ENCODE measurements around the gene VPS54. TPM values are rescaled to one million over a fixed set of nuclear protein-coding genes. Genes with fewer than 3 reads are reported as not detected.

The VPS54 gene
- total RNA-seq, 1 experiment from 2014 or later: 14.8 TPM

DNA sequence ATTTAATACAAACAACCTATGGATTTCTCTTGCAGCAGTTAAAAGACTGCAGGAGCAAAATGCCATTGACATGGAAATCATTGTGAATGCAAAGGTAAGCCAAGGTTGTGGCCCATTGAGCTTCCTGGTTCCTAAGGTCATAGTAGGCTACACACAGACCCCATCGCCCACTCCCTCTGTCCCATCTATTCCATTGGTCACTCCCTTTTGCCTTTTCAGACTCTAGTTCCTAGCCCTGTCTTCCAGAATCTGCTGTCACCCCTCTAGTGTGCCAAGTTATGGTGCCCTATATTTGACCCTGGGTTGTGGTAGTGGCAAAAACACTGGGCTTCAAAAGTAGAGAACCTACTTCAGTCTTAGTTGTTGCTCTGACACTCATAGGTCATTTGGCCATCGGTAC, 132.8 kb downstream of the VPS54 start:
- DNase-seq (ENCODE audit: low read depth): no peak
- in situ Hi-C loops (cut with HindIII; ENCODE audit: low pct_unique_long_range_greater_than_20kb, low sequenced_read_pairs): no loop called here

DNA sequence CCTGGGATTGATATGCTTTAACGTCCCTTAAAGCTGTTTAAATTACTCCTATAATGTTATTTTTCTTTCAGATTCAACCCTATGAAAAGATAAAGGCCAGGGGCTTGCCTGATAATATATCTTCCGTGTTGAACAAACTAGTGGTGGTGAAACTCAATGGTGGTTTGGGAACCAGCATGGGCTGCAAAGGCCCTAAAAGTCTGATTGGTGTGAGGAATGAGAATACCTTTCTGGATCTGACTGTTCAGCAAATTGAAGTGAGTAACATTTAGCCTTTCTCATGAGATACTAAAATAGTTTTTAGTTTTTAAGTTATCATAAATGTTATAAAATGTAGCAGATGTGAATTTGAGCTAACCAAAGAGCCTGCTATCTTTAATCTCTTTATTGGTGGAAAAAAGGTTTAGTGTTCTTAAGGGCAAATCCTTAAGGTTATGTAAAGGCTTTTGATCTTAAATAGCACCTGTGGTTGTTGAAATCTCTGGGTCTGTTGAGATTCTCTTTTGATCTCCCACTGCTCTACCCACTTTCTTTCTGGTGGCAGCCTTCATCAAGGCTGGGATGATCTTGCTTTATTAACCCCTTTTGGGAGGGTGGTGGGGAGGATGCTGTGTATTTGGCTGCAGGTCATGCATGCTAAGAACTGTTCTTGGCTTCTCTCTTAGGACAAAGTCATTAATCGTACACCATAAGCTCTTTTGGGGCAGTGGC, 136.7 kb downstream of the VPS54 start:
- no peak for DNase-seq (ENCODE audit: low read depth)
- in situ Hi-C loops (cut with HindIII; ENCODE audit: low pct_unique_long_range_greater_than_20kb, low sequenced_read_pairs): no loop called here

DNA sequence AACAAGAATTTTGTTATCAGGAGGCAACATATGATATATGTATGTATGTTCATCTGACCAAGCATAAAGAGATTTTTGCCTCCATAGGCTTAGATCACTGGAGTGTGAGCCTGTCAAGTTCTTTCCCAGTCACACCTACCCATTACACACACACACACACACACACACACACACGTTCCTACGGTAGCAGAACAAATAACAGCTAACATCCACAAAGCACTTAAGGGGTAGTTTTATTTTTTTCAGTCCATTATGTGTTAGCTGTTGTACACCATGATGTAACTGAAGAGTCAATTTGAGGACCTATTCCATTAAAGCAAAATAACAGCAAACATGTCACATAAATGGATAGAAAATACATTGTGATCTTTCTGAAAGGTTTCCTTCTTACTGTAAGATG, 138.0 kb downstream of the VPS54 start:
- DNase-seq (ENCODE audit: low read depth): no peak
- in situ Hi-C loops (cut with HindIII; ENCODE audit: low pct_unique_long_range_greater_than_20kb, low sequenced_read_pairs): no loop called here

DNA sequence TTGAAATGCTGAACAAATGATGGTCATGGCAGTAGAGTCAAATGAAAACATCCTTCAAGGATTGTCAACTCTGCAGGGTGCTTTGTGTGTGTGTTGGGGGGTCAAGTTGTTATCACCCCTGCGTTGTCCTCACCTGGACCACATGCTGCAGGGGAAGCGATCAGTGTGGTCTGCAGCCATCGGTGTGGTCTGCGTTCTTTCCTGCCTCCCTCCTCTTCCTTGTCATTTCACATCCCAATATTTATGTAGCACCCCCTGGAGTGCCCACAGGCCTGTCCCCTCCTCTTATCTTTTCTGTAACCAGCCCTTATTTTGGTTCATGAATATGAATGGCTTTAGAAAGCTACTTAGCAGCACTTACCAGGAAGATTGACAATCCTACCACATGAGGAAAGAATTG, 138.6 kb downstream of the VPS54 start:
- in situ Hi-C loops (cut with HindIII; ENCODE audit: low pct_unique_long_range_greater_than_20kb, low sequenced_read_pairs): no loop called here
- DNase-seq (ENCODE audit: low read depth): no peak

DNA sequence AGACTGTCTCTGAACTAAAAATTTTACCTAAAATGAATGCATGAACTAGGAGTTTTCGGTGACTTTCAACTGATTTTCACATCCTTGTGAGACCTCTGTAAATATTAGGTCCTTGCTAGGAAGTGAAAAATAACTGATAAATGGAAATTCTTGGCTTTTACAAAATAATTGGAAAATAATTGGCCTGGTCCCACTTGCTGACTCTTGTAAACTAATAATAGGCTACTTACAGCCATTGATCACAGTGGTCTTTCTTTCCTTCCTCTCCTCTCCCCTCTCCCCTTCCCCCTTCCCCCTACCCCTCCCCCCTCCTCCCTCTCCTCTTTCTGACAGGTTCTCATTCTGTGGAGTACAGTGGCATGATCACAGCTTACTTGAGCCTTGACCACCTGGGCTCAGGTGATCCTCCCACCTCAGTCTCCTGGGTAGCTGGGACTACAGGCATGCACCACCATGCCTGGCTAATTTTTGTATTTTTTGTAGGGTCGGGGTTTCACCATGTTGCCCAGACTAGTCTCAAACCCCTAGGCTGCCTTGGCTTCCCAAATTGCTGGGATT, 139.3 kb downstream of the VPS54 start:
- DNase-seq (ENCODE audit: low read depth): no peak
- in situ Hi-C loops (cut with HindIII; ENCODE audit: low pct_unique_long_range_greater_than_20kb, low sequenced_read_pairs): no loop called here

DNA sequence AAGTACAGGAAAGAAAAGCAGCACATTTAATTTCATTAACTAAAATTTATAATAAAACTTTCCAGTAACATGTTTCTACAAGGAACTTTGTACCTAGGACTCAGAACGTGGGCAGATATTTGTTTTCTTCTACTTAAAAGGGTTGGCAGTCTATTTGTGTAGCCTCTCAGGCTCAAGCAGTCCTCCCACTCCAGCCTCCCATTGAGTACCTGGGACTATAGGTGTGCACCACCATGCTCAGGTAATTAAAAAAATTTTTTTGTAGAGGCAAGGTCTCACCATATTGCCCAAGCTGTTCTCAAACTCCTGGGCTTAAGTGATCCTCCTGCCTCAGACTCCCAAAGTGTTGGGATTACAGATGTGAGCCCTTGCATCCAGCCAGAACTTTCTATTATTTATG, 140.7 kb downstream of the VPS54 start:
- in situ Hi-C loops (cut with HindIII; ENCODE audit: low pct_unique_long_range_greater_than_20kb, low sequenced_read_pairs): no loop called here

DNA sequence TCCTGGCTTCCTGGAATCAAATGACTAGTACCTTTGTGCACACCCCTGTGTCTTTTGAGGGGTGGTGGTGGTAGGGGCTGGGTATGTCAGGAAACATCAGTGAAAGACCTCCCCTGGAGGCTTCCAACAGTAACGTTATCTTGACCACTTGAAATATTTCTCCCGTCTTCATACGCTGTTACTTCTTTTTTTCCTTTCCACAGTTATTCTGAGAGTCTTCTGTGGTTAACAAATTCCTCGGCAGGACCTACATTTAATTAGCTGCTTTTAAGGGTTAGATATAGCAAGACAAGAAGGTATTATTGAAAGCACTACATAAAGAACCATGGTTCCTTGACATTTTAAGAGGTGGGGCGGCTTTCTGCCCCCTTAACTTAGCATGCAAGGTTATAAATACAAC, 142.9 kb downstream of the VPS54 start:
- in situ Hi-C loops (cut with HindIII; ENCODE audit: low pct_unique_long_range_greater_than_20kb, low sequenced_read_pairs): no loop called here
- no peak for DNase-seq (ENCODE audit: low read depth)

More for the DNA sequence above, 140.7 kb downstream of the VPS54 start:
- no peak for DNase-seq (ENCODE audit: low read depth)

DNA sequence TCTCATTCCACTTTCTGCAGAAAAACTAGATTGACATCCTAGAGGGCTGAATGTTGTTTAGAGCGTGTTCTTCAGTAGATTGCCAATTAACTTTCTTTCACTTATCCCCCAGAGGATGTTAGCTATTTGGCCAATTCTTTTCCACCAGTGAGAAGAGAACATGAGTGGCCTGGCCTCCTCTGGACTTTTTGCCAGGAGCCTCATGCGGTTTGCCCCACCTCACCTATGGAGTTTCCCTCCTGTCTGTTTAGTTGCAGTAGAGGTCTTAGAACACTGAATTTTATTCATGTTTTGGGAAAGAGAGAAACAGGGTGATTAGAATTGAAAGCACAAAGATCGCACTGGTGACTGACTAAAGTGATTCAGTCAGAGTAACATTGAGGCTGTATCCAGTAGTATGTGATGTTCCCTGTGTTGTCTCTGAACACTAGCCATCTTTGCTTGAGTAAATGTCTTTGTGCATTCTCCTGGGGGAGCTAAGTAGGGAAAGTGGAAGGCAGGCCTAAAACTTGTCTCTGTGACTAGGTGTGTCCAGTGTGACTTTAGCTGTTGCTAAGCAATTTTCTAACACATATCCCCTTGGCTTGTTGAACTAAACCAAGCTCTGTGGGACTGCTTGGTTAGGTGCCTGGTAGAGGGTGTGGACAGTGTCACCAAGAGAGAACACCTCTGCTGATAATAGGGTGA, 143.5 kb downstream of the VPS54 start:
- DNase-seq (ENCODE audit: low read depth): no peak
- in situ Hi-C loops (cut with HindIII; ENCODE audit: low pct_unique_long_range_greater_than_20kb, low sequenced_read_pairs): no loop called here

DNA sequence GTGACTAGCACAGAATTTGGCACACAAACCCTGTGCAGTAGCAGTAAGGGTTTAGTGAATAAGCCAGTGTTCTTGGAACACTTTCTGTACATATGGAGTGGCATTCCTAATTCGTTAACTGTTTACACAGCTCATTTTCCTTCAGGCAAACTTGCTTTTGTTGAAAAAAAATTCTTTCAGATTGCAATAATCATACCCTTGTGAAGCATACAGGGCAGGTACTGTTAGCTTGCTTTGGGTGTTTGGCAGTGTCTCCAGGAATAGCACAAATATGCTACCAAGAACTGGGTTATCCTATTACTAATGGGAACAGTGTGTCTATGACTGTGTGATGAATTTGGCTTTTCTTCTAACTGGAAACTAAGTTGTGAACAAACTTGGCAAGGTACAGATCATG, 144.1 kb downstream of the VPS54 start:
- no peak for DNase-seq (ENCODE audit: low read depth)
- in situ Hi-C loops (cut with HindIII; ENCODE audit: low pct_unique_long_range_greater_than_20kb, low sequenced_read_pairs): no loop called here

DNA sequence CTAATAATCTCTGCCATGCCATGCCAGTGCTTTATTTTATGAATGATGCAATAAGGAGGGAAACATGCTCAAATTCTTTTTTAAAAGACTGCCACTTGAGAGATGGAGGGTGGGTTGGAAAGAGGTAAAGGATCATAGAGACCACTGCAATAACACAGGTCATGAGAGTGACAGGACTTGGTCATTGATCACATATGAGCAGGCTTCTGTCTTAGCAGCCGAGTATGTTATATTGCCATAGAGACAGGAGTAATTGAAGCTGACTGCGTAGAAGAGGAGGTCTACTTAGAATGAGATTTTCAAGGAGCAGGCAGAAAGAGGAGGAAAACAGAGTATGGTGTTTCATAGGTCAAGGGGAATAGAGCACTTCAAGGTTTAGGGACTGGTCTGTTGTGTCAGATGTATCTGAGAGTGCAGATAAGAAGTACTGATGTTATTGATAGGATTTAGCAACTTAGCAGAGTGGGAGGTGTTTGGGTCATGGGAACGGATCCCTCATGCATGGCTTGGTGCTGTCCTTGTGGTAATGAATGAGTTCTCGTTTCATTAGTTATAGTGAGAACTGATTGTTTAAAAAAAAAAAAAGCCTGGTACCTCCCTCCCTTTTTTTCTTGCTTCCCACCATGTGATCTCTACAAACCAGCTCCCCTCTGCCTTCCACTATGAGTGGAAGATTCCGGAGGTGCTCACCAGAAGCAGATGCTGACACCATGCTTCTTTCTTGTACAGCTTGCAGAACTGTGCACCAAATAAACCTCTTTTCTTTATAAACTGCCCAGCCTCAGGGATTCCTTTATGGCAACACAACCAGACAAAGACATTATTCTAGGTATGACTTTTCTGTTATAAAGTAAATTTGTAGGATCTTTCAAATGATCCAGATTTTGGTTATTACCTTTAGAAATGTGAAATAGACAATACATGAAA, 144.8 kb downstream of the VPS54 start:
- in situ Hi-C loops (cut with HindIII; ENCODE audit: low pct_unique_long_range_greater_than_20kb, low sequenced_read_pairs): no loop called here
- no peak for DNase-seq (ENCODE audit: low read depth)

DNA sequence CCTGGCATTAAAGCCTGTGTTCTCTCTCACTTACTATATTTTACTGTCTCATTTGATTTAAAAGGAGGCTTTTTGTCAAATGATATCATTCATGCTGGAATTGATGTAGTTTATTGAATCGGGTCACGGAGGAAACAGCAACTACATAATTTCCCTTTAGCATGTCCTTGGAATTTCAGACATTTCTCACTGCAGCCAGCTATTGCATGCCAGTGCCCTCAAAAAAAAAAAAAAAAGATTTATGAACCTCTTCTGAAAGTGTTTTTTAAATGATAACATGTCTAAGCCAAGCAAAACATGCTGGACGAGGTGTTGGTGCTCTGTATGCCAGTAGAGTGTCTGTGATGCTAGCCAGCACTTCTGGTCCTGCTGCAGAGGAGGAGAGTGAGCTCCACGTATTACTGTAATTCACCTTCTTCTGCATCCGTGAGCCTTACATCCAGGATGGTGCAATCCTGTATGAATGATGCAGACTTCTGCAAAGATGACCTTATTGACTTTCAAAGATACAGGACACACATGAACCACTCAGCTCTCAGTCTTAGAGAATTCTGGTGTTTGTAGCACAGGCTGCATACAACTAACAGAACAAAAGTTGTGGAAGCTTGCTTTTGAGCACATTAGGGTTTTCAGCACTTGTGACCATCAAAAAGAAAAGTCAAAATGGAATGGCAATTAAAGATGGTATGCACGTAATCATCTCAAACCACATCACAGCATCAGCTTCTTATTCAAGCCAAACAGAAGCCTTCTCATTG, 146.5 kb downstream of the VPS54 start:
- no peak for DNase-seq (ENCODE audit: low read depth)
- in situ Hi-C loops (cut with HindIII; ENCODE audit: low pct_unique_long_range_greater_than_20kb, low sequenced_read_pairs): no loop called here

DNA sequence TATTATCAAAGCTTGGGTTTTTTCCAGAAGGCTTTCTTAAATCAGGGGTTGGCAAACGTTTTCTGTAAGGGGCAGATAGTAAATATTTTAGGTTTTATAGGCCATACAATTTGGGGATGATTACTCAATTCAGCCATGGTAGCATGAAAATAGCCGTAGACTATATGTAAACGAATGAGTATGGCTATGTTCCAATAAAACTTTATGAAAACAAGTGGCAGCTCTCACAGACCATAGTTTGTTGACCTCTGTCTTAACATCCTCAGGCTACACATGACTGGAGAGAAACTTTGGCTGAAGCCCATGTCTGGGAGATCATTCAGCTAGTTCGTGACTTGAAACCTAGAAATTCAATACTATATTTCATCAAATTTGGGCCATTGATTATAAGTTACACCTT, 147.4 kb downstream of the VPS54 start:
- no peak for DNase-seq (ENCODE audit: low read depth)

DNA sequence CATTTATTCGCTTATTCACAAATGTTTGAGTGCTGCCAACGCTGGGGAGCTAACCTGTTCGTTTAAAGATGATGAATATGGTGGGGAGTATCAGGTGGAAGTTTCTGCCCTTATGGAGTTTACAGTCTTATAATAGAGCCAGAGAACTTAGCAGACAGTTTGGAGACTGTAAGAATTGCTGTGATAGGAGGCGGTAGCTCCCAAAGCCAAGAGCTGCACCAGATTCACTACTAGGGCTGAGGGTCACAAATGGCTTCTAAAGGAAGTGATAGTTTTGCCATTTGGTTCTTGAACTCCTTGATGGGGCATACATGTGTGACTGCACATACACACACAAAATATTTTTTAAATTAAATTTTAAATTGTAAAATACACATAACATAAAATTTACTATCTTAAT, 148.5 kb downstream of the VPS54 start:
- in situ Hi-C loops (cut with HindIII; ENCODE audit: low pct_unique_long_range_greater_than_20kb, low sequenced_read_pairs): no loop called here
- no peak for DNase-seq (ENCODE audit: low read depth)

More for the DNA sequence above, 147.4 kb downstream of the VPS54 start:
- in situ Hi-C loops (cut with HindIII; ENCODE audit: low pct_unique_long_range_greater_than_20kb, low sequenced_read_pairs): no loop called here

DNA sequence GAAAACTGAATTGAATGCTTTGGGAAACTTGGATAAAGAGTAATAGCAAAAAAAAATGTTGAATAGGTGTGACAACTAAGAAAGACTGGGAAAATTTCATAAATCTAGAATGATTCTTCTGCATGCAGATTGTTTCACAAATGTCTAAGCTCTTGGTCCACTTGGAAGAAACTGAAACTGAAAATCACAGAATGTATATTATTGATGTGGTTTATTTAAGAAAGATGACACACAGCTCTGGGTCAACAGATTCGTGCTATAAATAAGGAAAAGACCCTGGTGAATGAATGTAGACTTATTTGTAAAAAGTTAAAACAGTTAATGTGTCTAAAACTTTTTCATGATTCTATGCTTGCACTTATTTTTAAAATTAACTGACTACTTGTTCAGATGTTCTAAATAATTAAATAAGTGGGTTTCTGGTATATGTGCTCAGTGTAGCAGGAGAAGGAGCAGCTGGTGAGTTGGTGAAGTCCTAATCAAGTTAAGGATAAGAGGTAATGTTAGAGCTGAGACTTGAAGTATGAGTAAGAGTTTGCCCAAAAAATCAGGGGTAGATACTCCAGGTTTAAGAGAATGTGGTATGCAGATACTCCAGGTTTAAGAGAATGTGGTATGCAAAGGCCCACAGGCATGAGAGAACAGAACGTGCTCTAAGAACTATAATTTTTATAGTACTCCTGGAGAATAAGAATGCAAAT, 153.1 kb downstream of the VPS54 start:
- DNase-seq (ENCODE audit: low read depth): no peak
- in situ Hi-C loops (cut with HindIII; ENCODE audit: low pct_unique_long_range_greater_than_20kb, low sequenced_read_pairs): no loop called here

DNA sequence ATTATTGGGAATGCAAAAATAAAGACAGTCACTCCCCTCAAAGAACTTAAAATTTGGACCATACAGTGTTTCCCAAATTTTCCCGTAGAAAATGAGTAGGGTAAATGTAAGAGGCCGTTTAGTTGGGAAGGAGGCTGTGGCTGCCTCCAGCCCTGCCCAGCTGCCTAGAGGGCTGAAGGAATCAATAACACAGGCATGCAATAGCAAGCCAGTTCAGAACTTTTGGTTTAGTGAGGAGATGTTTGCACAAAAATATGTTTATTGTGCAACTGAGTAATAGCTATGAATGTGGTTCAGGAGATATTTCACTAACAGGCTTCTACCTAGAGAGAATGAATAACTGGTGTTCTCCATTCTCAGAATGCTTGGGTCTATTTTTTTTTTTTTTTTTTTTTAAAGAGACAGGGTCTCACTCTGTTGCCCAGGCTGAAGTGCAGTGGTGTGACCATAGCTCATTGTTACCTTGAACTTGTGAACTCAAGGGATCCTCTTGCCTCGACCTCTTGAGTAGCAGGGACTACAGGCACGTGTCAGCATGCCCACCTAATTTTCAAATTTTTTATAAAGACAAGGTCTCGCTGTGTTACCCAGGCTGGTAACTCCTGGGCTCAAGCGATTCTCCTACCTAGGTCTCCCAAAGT, 153.9 kb downstream of the VPS54 start:
- DNase-seq (ENCODE audit: low read depth): no peak

DNA sequence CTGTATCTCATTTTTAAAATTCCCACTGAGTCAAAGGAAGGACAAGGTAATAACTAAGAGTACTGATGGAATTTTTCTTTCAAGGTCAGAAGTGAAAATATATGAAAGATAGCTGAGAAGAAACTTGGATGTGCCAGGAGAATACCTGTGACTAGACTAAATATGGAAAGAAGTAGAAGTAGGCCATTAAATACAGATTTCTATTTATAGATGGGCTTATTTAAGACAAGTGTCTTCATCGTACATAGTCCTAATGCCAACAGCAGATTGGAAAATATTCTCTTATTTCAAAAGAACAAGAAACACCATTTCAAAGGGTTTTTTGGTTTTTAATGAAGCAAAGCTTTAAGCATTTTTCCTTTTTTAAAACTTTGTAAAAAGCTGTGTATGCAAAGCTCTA, 155.5 kb downstream of the VPS54 start:
- in situ Hi-C loops (cut with HindIII; ENCODE audit: low pct_unique_long_range_greater_than_20kb, low sequenced_read_pairs): no loop called here
- no peak for DNase-seq (ENCODE audit: low read depth)

More for the DNA sequence above, 153.9 kb downstream of the VPS54 start:
- in situ Hi-C loops (cut with HindIII; ENCODE audit: low pct_unique_long_range_greater_than_20kb, low sequenced_read_pairs): no loop called here

DNA sequence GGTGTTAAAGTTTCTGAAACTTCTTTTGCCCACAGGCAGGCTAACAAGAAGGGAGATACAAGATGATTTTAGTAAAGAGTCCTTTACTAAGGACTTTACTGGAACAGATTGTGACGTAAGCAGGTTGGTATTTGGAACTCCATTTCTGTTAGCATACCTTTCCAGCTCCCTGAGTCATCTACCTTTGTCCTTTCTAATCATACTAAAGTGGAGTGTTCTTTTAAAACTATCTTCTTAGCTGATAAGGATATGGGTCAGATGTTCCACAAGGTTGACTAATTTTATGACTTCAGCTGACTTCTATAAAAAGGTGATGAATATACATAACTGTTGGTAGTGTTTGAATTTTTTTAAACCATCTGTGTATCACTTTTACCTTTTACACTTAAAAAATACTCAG, 156.4 kb downstream of the VPS54 start:
- peak; percentile 45 for DNase-seq (ENCODE audit: low read depth)
- in situ Hi-C loops (cut with HindIII; ENCODE audit: low pct_unique_long_range_greater_than_20kb, low sequenced_read_pairs): no loop called here
